ENCODE data around the gene GOLGA8T.
"Not testable (repeated sequence)": the region's sequence is repeated elsewhere in the genome, so short reads cannot be mapped to it uniquely, and the experiment has no call there.

GOLGA8T gene, protein sequence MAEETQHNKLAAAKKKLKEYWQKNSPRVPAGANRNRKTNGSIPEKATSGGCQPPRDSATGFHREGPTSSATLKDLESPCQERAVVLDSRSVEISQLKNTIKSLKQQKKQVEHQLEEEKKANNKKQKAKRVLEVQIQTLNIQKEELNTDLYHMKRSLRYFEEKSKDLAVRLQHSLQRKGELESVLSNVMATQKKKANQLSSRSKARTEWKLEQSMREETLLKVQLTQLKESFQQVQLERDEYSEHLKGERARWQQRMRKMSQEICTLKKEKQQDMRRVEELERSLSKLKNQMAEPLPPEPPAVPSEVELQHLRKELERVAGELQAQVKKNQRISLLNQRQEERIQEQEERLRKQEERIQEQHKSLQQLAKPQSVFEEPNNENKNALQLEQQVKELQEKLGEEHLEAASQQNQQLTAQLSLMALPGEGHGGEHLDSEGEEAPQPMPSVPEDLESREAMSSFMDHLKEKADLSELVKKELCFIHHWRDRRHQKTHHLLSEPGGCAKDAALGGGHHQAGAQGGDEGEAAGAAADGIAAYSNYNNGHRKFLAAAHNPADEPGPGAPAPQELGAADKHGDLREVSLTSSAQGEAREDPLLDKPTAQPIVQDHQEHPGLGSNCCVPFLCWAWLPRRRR

DNA sequence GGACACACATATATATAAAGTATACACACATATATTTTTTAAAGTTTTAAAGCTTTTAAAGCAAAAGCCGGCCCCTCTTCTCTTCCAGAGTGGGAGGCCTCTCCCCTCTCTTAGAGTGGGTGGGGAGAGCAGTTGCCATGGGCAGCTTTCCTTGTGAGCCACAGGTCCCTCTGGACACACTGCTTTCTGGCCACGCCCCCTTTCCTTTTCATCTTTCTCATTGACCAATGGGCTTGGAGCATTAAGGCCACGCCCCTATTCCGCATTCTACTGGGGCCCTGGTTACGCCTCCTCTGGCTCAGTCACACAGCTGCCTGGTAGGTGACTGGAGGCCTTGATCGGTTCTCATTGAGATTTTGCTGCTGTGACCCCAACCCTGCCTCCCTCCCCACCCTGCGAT, at the start of gene GOLGA8T:
Gene GOLGA8T, plus strand, starts transcription at position 301 of the 400 bp plus-strand sequence. Its CDS starts 98 bp downstream, at position 399.
- not testable (repeated sequence) for DNase-seq

DNA sequence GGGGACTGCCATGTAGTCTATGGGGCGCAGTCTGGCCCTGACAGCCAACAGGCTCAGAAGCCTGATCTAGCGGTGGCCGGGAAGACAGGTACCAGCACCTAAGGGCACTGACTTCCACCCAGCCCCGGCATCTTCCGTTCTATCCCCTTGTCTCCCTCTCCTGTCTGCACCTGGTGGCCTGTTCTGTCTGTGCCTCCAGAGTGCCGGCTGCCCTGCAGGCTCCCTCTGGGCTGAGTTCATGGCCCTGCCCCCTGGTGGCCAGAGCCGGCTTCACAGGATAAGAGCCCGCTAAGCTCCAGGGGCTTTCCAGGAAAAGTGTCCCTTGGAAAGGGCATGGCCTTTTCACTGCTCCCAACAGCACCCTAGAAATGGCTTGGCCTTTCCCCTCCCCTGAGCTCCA, 37.0 kb upstream of the GOLGA8T start:
- not testable (repeated sequence) for DNase-seq

GRCh38 chr15:30102890-30103289, 32.0 kb upstream of the GOLGA8T start:
- DNase-seq = not testable (repeated sequence)

DNA sequence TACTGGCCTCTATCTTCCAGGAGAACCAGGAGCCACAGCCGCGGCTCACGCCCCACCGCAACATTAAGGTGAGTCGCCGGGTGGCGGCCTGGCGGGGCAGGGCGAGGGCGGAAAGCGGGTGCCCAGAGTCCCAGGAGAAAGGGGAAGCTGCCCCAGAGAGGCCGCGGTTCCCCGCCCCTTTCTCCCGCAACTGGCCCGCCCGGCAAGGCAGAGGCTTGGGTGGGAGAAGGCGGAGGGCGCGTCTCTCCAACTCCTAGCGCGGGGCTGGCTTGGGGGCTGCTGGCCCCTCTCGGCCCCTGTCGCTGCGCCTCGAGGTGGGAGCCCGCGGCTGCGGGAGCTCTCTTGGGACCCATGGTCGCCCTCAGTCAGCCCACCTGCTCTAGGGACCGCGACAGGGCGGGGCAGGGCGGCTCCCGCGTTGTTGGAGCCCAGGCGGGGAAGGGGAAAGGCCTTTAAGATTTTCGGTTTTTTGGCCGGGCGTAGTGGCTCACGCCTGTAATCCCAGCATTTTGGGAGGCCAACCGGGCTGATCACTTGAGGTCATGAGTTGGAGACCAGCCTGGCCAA, 30.8 kb upstream of the GOLGA8T start:
- not testable (repeated sequence) for DNase-seq

DNA sequence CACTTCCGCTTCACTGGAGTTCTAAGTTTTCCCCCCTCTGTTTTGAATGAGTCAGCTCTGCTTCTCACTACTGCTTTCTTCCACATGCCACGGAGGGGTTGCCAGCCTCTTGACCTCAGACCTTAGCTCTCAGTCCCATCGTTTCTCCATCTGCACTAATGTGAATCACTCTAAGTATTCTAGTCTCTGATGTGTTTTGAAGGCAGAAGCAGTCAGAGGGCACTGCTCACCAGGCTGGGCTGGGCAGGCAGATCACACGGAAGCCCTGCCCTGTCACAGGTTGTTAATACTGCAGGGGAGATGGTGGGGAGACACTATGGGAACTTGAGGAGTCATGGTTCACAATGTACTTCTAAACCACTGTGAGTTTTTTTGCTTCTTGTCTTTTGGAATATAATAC, 24.3 kb upstream of the GOLGA8T start:
- not testable (repeated sequence) for DNase-seq

GRCh38 chr15:30130066-30130465, 4.8 kb upstream of the GOLGA8T start:
- DNase-seq = not testable (repeated sequence)

DNA sequence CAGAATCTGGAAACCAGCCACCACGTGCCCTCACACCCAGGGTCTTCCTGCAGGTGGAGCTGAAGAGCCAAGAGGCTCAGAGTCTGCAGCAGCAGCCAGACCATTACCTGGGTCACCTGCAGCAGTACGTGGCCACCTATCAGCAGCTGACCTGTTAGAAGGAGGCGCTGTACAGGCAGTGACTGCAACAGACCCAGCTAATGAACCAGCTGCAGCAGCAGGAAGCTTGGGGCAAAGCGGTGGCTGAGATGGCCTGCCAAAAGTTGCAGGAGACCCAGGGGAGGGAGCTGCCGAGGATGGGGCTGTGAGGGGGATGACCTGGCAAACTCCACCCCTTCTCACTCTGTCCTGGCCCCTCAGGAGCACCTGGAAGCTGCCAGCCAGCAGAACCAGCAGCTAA, 8.4 kb downstream of the GOLGA8T start:
- DNase-seq = not testable (repeated sequence)

- not testable (repeated sequence) for DNase-seq
Measured at GRCh38 chr15:30149891-30150290, 15.0 kb downstream of the GOLGA8T start.

- DNase-seq = not testable (repeated sequence)
Measured at GRCh38 chr15:30162479-30163357, 27.9 kb downstream of the GOLGA8T start.

- not testable (repeated sequence) for DNase-seq
Measured at GRCh38 chr15:30163759-30164158, 28.9 kb downstream of the GOLGA8T start.

- DNase-seq = not testable (repeated sequence)
Measured at GRCh38 chr15:30164257-30164656, 29.4 kb downstream of the GOLGA8T start.

- DNase-seq = not testable (repeated sequence)
Measured at GRCh38 chr15:30167403-30167802, 32.6 kb downstream of the GOLGA8T start.

- not testable (repeated sequence) for DNase-seq
Measured at GRCh38 chr15:30167886-30168285, 33.0 kb downstream of the GOLGA8T start.

DNA sequence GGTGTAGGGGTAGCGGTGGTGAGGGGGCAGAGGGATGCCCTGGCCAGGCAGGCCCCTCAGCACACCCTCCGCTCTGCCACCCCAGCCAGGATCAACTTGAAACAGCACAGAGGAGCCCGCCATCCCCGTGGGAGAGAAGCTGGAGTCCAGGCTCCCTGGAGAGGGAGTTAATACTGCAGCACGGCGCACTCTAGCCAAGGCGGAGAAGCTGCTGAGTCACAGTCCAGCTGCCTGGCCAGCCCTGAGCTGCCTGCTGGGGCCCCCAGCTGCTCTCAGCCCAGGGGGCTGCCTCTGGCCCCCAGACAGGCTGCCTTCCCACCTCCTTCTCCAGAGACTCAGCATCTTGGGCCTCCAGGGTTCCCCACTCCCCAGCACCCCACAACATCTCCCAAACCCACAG, 36.6 kb downstream of the GOLGA8T start:
- not testable (repeated sequence) for DNase-seq

DNA sequence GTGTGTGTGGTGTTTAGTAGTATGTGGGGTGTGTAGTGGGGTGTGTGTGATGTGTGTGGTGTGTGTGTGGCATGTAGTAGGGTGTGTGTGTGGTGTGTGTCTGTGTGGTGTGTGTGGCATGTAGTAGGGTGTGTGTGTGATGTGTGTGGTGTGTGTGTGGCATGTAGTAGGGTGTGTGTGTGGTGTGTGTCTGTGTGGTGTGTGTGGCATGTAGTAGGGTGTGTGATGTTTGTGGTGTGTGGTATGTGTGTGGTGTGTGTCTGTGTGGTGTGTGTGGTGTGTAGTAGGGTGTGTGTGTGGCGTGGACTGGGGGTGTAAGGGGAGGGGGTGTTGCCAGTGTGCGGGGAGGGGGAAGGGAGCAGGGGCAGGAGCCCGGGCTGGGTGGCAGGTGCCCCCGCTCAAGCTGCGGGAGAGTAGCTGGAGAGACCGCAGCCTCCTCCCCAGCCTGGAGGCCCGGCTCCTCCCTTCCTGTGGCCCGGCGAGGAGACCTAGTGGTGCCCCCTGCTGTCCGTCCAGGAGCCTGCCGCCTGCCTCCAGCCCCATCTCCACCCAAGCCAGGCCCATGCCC, 38.3 kb downstream of the GOLGA8T start:
- DNase-seq = not testable (repeated sequence)

DNA sequence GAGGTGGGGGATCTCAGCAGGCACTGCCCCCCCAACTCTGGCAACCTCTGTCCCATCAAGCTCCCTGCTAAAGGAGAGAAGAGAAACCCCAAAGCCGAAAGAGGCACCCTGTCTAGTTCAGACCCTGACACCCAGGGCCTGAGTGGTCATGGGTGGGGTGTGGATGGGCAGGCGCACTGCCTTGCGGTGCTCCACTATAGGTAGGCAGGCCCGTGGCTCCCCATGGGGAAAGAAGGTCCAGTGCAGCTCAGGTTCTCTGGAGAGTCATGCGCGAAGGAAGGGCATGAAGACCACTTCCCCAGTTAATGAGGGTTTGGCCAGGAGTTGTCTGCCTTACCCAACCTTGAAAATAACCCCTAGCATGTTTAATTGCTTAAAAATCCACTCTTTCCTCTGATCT, 40.4 kb downstream of the GOLGA8T start:
- DNase-seq = not testable (repeated sequence)

- not testable (repeated sequence) for DNase-seq
Measured at GRCh38 chr15:30176613-30177012, 41.8 kb downstream of the GOLGA8T start.

DNA sequence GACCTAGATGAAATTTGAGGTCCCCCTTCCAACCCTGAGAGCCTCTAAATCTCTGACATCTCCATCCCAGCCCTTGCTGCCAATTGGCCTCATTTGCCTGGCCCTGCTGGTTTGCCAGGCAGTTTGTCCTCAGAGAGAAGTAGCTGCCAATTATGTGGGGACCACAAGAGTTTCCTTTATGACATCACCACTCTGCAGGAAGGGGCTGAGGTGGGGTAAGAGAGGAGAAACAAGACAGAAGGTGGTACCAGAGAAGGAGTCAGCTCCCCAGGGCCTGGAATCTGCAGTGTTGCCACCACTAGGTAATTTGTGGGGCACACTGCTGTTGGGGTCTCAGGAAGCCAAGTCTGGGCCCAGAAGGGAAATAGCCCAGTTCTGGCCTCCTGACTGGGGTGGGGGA, 45.0 kb downstream of the GOLGA8T start:
- DNase-seq = not testable (repeated sequence)

GRCh38 chr15:30185495-30185894, 50.6 kb downstream of the GOLGA8T start:
- not testable (repeated sequence) for DNase-seq

DNA sequence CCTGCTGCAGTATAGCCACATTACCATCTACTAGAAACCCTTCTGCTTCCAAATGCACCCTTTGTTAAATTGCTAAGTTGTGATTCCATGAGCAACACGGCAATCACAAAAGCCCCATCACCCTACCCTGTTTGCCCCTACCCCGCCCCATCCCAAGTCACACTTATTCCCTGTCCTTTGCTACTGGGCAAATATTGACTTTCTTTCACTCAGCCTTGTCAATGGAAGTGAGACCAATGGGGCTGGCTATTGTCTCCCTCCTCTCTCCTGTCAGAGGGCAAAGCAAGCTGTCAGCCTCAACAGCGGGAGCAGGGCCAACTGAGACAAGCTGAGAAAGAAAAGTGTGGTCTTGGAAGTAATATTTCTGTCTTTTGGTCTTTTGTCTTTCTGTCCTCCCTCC, 52.6 kb downstream of the GOLGA8T start:
- DNase-seq = not testable (repeated sequence)

- not testable (repeated sequence) for DNase-seq
Measured at GRCh38 chr15:30189754-30190153, 54.9 kb downstream of the GOLGA8T start.

GRCh38 chr15:30191143-30191542, 56.3 kb downstream of the GOLGA8T start:
- DNase-seq = not testable (repeated sequence)
